C4-2B (cell line): Measurements from ENCODE around the gene AHCTF1.

Experiments
- CTCF ChIP-seq: fragments of 450-650 bp; conservative IDR thresholded peaks from 2 replicates; pipeline ENCODE4 v1.5.1; 2017; ENCODE audit warnings: mild to moderate bottlenecking
- ZFX ChIP-seq: fragments of 450-650 bp; IDR thresholded peaks from 2 replicates; pipeline ENCODE4 v1.6.1; 2017

DNA sequence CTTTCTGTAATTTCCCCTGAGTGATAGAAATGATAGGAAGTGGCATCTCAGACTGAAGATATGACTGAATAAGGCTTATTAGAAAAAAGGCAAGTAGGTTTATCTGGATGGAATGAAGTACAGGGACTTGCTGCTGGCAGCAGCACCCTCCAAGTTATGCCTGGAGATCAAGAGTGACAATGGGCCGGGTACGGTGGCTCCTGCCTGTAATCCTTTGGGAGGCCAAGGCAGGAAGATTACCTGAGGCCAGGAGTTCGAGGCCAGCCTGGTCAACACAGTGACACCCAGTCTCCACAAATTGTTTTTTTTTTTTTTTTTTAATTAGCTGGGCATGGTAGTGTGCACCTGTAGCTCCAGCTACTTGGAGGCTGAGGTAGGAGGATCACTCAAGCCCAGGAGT lies 119.8 kb downstream of the AHCTF1 start:
- TF ChIP-seq ZFX, result no peak
- TF ChIP-seq CTCF, result no peak
